Measurements from ENCODE around the gene IRF8.

- no peak for TF ChIP-seq CTCF (IDR thresholded peaks at IDR 0.05)
- TF ChIP-seq POLR2A (IDR thresholded peaks at IDR 0.05), result no peak
These were observed 53.2 kb downstream of the IRF8 start for GRCh38 chr16:85952197-85952596.
